Measurements from ENCODE around the gene GNG14. TPM values are rescaled to one million over a fixed set of nuclear protein-coding genes. Genes with fewer than 3 reads are reported as not detected.

The GNG14 gene
- total and polyA plus RNA-seq, 2 of the 13 experiments (the other 11 are each of a cell fraction or from before 2014, with no cell fraction given), result not detected

DNA sequence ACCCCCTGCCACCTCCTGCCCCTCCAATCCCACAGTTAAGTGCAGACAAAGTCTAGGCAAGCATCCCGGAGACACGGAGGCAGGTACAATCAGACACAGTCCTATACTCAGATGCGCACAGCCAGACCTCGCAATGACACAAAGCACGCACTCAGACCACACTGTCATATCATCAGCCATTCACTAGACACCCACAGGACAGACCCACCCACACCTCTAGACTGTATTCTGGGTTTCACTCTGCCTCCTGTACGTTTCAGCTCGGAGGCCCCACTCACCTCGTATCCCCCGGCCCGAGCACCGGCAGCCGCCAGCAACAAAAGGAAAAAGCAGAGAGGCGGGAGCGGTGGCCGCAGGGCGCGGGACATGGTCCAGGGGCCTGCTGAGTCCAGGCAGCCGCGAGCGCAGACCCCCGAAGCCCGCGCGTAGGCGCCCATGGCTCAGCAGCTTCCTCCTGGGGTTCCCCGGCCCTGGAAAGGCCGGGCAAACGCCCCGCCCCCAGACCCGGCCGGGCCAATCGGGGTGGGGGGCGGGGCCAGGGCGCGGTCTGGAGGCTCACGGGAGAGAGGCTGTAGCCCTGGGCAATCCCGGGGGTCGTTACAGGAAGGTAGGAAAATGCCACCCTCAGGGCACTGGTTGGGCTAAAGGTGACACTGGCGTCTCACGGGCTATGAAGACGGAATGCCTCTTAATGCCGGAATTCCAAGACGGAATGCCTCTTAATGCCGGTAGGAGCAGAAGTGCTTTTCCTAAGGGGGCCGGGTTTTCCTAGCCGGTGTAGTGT is 21.3 kb upstream of the GNG14 start, which contains the start of the genes MAN2B1 and WDR83 (continued):
- TF ChIP-seq, protein P1, sequence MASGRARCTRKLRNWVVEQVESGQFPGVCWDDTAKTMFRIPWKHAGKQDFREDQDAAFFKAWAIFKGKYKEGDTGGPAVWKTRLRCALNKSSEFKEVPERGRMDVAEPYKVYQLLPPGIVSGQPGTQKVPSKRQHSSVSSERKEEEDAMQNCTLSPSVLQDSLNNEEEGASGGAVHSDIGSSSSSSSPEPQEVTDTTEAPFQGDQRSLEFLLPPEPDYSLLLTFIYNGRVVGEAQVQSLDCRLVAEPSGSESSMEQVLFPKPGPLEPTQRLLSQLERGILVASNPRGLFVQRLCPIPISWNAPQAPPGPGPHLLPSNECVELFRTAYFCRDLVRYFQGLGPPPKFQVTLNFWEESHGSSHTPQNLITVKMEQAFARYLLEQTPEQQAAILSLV (CRISPR knock-in tag; IDR thresholded peaks at IDR 0.05; ENCODE audit: borderline replicate concordance), result no peak; the same call in 1 of the 2 replicates
- TF ChIP-seq IKZF1 (IDR thresholded peaks at IDR 0.05) (no peak), ZNF333 (CRISPR knock-in tag; IDR thresholded peaks at IDR 0.05; ENCODE audit: borderline replicate concordance) (no peak), ZNF629 (CRISPR knock-in tag; conservative IDR thresholded peaks at IDR 0.05) (no peak), ZNF282 (IDR thresholded peaks at IDR 0.05; ENCODE audit: partially characterized antibody) (no peak), TCF7L2 (IDR thresholded peaks at IDR 0.05; ENCODE audit: low read depth, low read length) (no peak), DDIT3 (CRISPR knock-in tag; IDR thresholded peaks at IDR 0.05) (no peak), TOPORS (CRISPR knock-in tag; IDR thresholded peaks at IDR 0.05) (no peak), CBFB (CRISPR knock-in tag; IDR thresholded peaks at IDR 0.05) (no peak), HOXA9 (CRISPR knock-in tag; IDR thresholded peaks at IDR 0.05; ENCODE audit: borderline replicate concordance) (no peak), ZBTB7A (CRISPR knock-in tag; IDR thresholded peaks at IDR 0.05) (peak; percentile 26; the same call in 1 of the 2 replicates), GATAD1 (CRISPR knock-in tag; IDR thresholded peaks at IDR 0.05) (peak; percentile 62), ZZZ3 (CRISPR knock-in tag; IDR thresholded peaks at IDR 0.05; ENCODE audit: borderline replicate concordance) (no peak)
- TF ChIP-seq, protein P2, sequence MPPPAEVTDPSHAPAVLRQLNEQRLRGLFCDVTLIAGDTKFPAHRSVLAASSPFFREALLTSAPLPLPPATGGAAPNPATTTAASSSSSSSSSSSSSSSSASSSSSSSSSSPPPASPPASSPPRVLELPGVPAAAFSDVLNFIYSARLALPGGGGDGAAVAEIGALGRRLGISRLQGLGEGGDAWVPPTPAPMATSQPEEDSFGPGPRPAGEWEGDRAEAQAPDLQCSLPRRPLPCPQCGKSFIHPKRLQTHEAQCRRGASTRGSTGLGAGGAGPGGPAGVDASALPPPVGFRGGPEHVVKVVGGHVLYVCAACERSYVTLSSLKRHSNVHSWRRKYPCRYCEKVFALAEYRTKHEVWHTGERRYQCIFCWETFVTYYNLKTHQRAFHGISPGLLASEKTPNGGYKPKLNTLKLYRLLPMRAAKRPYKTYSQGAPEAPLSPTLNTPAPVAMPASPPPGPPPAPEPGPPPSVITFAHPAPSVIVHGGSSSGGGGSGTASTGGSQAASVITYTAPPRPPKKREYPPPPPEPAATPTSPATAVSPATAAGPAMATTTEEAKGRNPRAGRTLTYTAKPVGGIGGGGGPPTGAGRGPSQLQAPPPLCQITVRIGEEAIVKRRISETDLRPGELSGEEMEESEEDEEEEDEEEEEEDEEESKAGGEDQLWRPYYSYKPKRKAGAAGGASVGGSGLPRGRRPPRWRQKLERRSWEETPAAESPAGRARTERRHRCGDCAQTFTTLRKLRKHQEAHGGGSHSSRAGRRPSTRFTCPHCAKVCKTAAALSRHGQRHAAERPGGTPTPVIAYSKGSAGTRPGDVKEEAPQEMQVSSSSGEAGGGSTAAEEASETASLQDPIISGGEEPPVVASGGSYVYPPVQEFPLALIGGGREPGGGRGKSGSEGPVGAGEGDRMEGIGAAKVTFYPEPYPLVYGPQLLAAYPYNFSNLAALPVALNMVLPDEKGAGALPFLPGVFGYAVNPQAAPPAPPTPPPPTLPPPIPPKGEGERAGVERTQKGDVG (CRISPR knock-in tag; IDR thresholded peaks at IDR 0.05; ENCODE audit: borderline replicate concordance), result no peak
- TF ChIP-seq, protein P3, sequence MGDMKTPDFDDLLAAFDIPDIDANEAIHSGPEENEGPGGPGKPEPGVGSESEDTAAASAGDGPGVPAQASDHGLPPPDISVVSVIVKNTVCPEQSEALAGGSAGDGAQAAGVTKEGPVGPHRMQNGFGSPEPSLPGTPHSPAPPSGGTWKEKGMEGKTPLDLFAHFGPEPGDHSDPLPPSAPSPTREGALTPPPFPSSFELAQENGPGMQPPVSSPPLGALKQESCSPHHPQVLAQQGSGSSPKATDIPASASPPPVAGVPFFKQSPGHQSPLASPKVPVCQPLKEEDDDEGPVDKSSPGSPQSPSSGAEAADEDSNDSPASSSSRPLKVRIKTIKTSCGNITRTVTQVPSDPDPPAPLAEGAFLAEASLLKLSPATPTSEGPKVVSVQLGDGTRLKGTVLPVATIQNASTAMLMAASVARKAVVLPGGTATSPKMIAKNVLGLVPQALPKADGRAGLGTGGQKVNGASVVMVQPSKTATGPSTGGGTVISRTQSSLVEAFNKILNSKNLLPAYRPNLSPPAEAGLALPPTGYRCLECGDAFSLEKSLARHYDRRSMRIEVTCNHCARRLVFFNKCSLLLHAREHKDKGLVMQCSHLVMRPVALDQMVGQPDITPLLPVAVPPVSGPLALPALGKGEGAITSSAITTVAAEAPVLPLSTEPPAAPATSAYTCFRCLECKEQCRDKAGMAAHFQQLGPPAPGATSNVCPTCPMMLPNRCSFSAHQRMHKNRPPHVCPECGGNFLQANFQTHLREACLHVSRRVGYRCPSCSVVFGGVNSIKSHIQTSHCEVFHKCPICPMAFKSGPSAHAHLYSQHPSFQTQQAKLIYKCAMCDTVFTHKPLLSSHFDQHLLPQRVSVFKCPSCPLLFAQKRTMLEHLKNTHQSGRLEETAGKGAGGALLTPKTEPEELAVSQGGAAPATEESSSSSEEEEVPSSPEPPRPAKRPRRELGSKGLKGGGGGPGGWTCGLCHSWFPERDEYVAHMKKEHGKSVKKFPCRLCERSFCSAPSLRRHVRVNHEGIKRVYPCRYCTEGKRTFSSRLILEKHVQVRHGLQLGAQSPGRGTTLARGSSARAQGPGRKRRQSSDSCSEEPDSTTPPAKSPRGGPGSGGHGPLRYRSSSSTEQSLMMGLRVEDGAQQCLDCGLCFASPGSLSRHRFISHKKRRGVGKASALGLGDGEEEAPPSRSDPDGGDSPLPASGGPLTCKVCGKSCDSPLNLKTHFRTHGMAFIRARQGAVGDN (CRISPR knock-in tag; IDR thresholded peaks at IDR 0.05), result peak; percentile 75
- TF ChIP-seq, protein P4, sequence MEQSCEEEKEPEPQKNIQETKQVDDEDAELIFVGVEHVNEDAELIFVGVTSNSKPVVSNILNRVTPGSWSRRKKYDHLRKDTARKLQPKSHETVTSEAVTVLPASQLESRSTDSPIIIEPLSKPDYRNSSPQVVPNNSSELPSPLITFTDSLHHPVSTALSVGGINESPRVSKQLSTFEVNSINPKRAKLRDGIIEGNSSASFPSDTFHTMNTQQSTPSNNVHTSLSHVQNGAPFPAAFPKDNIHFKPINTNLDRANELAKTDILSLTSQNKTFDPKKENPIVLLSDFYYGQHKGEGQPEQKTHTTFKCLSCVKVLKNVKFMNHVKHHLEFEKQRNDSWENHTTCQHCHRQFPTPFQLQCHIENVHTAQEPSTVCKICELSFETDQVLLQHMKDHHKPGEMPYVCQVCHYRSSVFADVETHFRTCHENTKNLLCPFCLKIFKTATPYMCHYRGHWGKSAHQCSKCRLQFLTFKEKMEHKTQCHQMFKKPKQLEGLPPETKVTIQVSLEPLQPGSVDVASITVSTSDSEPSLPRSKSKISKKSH (CRISPR knock-in tag; IDR thresholded peaks at IDR 0.05; ENCODE audit: borderline replicate concordance), result no peak
- TF ChIP-seq, protein P5, sequence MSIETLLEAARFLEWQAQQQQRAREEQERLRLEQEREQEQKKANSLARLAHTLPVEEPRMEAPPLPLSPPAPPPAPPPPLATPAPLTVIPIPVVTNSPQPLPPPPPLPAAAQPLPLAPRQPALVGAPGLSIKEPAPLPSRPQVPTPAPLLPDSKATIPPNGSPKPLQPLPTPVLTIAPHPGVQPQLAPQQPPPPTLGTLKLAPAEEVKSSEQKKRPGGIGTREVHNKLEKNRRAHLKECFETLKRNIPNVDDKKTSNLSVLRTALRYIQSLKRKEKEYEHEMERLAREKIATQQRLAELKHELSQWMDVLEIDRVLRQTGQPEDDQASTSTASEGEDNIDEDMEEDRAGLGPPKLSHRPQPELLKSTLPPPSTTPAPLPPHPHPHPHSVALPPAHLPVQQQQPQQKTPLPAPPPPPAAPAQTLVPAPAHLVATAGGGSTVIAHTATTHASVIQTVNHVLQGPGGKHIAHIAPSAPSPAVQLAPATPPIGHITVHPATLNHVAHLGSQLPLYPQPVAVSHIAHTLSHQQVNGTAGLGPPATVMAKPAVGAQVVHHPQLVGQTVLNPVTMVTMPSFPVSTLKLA (IDR thresholded peaks at IDR 0.05), result no peak
